ENCODE results near the gene APIP. TPM values are rescaled to one million over a fixed set of nuclear protein-coding genes. Genes with fewer than 3 reads are reported as not detected.

The APIP gene
- total and polyA plus RNA-seq, 2 donors from 2014 or later: 26.5 to 53.6 TPM

GRCh38 chr11:34963351-34963750, 47.2 kb upstream of the APIP start:
- Histone ChIP-seq H3K36me3 (ENCODE audit: control insufficient read depth in 2 of 3, insufficient read depth in 3 of 3, low read length in 3 of 3) (peaks cover 0 to 5% (median 0%) of the 10 kb centered on the region in 3 donors), H3K4me1 (ENCODE audit: control insufficient read depth in 2 of 3, insufficient read depth in 2 of 3, low read depth in 1 of 3, low read length in 3 of 3) (no peaks in the 10 kb centered on the region), H3K9ac (ENCODE audit: low read length in 3 of 3) (no peak overlapping the region), H3K4me3 (ENCODE audit: low read length in 3 of 3) (no peak overlapping the region), H3K9me3 (ENCODE audit: control insufficient read depth in 2 of 3, insufficient read depth in 1 of 3, low read length in 3 of 3) (no peaks in the 10 kb centered on the region), H3K27ac (ENCODE audit: low read depth in 2 of 2, low read length in 2 of 2) (no peak overlapping the region), H3K27me3 (ENCODE audit: control insufficient read depth, insufficient read depth, low read length) (no peaks in the 10 kb centered on the region)
- FAIRE-seq (no peak), DNase-seq (no peak)
- TF ChIP-seq CTCF (IDR thresholded peaks at IDR 0.05; ENCODE audit: borderline replicate concordance, extremely low read depth, insufficient read depth): no peak
- intact Hi-C loops (cut with DNase I): no loop called here

GRCh38 chr11:34962034-34962433, 45.9 kb upstream of the APIP start:
- intact Hi-C loops (cut with DNase I): no loop called here
- DNase-seq (no peak), FAIRE-seq (no peak)
- Histone ChIP-seq H3K27ac (ENCODE audit: low read depth in 2 of 2, low read length in 2 of 2) (no peak overlapping the region), H3K9me3 (ENCODE audit: control insufficient read depth in 2 of 3, insufficient read depth in 1 of 3, low read length in 3 of 3) (no peaks in the 10 kb centered on the region), H3K9ac (ENCODE audit: low read length in 3 of 3) (no peak overlapping the region), H3K27me3 (ENCODE audit: control insufficient read depth, insufficient read depth, low read length) (no peaks in the 10 kb centered on the region), H3K4me3 (ENCODE audit: low read length in 3 of 3) (no peak overlapping the region), H3K36me3 (ENCODE audit: control insufficient read depth in 2 of 3, insufficient read depth in 3 of 3, low read length in 3 of 3) (no peaks in the 10 kb centered on the region), H3K4me1 (ENCODE audit: control insufficient read depth in 2 of 3, insufficient read depth in 2 of 3, low read depth in 1 of 3, low read length in 3 of 3) (no peaks in the 10 kb centered on the region)
- no peak for TF ChIP-seq CTCF (IDR thresholded peaks at IDR 0.05; ENCODE audit: borderline replicate concordance, extremely low read depth, insufficient read depth)

- peak; percentile 66 for FAIRE-seq
- intact Hi-C loops (cut with DNase I): no loop called here
- no peaks in the 10 kb centered on the region for H3K4me1 ChIP-seq (ENCODE audit: control insufficient read depth in 2 of 3, insufficient read depth in 2 of 3, low read depth in 1 of 3, low read length in 3 of 3)
- H3K4me3 ChIP-seq (ENCODE audit: low read length in 3 of 3): no peak overlapping the region
- no peak overlapping the region for H3K27ac ChIP-seq (ENCODE audit: low read depth in 2 of 2, low read length in 2 of 2)
- no peak for TF ChIP-seq CTCF (IDR thresholded peaks at IDR 0.05; ENCODE audit: borderline replicate concordance, extremely low read depth, insufficient read depth)
- no peaks in the 10 kb centered on the region for H3K27me3 ChIP-seq (ENCODE audit: control insufficient read depth, insufficient read depth, low read length)
- DNase-seq: peak in 3 of 5 donors; percentile 12 to 67 (median 22)
- no peaks in the 10 kb centered on the region for H3K36me3 ChIP-seq (ENCODE audit: control insufficient read depth in 2 of 3, insufficient read depth in 3 of 3, low read length in 3 of 3)
- no peaks in the 10 kb centered on the region for H3K9me3 ChIP-seq (ENCODE audit: control insufficient read depth in 2 of 3, insufficient read depth in 1 of 3, low read length in 3 of 3)
- H3K9ac ChIP-seq (ENCODE audit: low read length in 3 of 3): no peak overlapping the region
Measured at GRCh38 chr11:34960277-34960676, 44.1 kb upstream of the APIP start.

GRCh38 chr11:34959770-34960169, 43.6 kb upstream of the APIP start:
- DNase-seq: no peak
- no peak overlapping the region for H3K4me3 ChIP-seq (ENCODE audit: low read length in 3 of 3)
- no peaks in the 10 kb centered on the region for H3K9me3 ChIP-seq (ENCODE audit: control insufficient read depth in 2 of 3, insufficient read depth in 1 of 3, low read length in 3 of 3)
- no peaks in the 10 kb centered on the region for H3K27me3 ChIP-seq (ENCODE audit: control insufficient read depth, insufficient read depth, low read length)
- TF ChIP-seq CTCF (IDR thresholded peaks at IDR 0.05; ENCODE audit: borderline replicate concordance, extremely low read depth, insufficient read depth): no peak
- intact Hi-C loops (cut with DNase I): no loop called here
- H3K4me1 ChIP-seq (ENCODE audit: control insufficient read depth in 2 of 3, insufficient read depth in 2 of 3, low read depth in 1 of 3, low read length in 3 of 3): no peaks in the 10 kb centered on the region
- no peak for FAIRE-seq
- no peak overlapping the region for H3K27ac ChIP-seq (ENCODE audit: low read depth in 2 of 2, low read length in 2 of 2)
- no peak overlapping the region for H3K9ac ChIP-seq (ENCODE audit: low read length in 3 of 3)
- no peaks in the 10 kb centered on the region for H3K36me3 ChIP-seq (ENCODE audit: control insufficient read depth in 2 of 3, insufficient read depth in 3 of 3, low read length in 3 of 3)
